HUES6 (cell line): ENCODE measurements around the gene BMP2K.
"Not testable (repeated sequence)": the region's sequence is repeated elsewhere in the genome, so short reads cannot be mapped to it uniquely, and the experiment has no call there.

Experiments used
- H3K27ac ChIP-seq: 2 replicates; pipeline ENCODE4 v1.7.0; 2013; ENCODE audit warnings: low read depth, mild to moderate bottlenecking, low read length, inconsistent platforms
- H3K27me3 ChIP-seq: 2 replicates; pipeline ENCODE4 v1.6.1; 2013; ENCODE audit warnings: low read length; ENCODE audit not compliant: control insufficient read depth, insufficient read depth
- H3K36me3 ChIP-seq: 2 replicates; pipeline ENCODE4 v1.6.1; 2013; ENCODE audit warnings: low read length; ENCODE audit not compliant: control insufficient read depth, insufficient read depth
- H3K4me1 ChIP-seq: 2 replicates; pipeline ENCODE4 v1.6.1; 2013; ENCODE audit warnings: low read length; ENCODE audit not compliant: control insufficient read depth, insufficient read depth
- H3K4me3 ChIP-seq: 2 replicates; pipeline ENCODE4 v1.5.1; 2013; ENCODE audit warnings: low read depth, low read length
- H3K9ac ChIP-seq: one replicate; pipeline ENCODE4 v1.6.1; 2013; ENCODE audit warnings: mild to moderate bottlenecking, low read length
- H3K9me3 ChIP-seq: 2 replicates; pipeline ENCODE4 v1.6.1; 2013; ENCODE audit warnings: low read depth, low read length; ENCODE audit not compliant: control insufficient read depth, insufficient read depth

BMP2K gene

DNA sequence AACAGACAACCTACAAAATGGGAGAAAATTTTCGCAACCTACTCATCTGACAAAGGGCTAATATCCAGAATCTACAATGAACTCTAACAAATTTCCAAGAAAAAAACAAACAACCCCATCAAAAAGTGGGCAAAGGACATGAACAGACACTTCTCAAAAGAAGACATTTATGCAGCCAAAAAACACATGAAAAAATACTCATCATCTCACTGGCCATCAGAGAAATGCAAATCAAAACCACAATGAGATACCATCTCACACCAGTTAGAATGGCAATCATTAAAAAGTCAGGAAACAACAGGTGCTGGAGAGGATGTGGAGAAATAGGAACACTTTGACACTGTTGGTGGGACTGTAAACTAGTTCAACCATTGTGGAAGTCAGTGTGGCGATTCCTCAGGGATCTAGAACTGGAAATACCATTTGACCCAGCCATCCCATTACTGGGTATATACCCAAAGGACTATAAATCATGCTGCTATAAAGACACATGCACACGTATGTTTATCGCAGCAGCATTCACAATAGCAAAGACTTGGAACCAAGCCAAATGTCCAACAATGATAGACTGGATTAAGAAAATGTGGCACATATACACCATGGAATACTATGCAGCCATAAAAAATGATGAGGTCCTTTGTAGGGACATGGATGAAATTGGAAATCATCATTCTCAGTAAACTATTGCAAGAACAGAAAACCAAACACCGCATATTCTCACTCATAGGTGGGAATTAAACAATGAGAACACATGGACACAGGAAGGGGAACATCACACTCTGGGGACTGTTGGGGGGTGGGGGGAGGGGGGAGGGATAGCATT is 19.7 kb downstream of the BMP2K start:
- not testable (repeated sequence) for H3K36me3 ChIP-seq, H3K27me3 ChIP-seq, H3K9me3 ChIP-seq, H3K4me3 ChIP-seq, H3K4me1 ChIP-seq, H3K27ac ChIP-seq, H3K9ac ChIP-seq

DNA sequence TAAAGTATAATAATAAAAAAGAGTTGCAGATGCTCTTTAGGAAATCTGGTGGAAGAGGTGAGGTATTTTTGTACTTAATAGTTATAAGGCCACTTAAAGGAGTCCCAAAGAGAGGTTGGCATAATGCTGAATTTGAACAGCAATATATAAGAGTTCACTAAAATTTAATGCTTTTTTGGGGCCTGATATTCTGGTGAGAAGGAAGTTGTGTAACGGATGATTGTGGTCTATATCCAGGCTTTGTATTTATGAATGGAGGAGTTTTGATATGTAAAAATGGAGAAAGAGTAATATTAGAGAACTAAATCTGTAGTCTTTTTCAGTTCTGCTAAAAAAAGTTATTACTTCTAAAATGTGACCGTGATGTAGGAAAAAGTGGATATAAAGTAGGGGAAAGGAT is 20.4 kb downstream of the BMP2K start:
- Histone ChIP-seq H3K27me3 (no peaks in the 10 kb centered on the region), H3K4me3 (no peak overlapping the region), H3K36me3 (peaks cover 4% of the 10 kb centered on the region; the same call in 1 of the 2 replicates), H3K9me3 (no peaks in the 10 kb centered on the region; the same call in 1 of the 2 replicates), H3K4me1 (no peaks in the 10 kb centered on the region), H3K9ac (no peak overlapping the region), H3K27ac (no peak overlapping the region)

DNA sequence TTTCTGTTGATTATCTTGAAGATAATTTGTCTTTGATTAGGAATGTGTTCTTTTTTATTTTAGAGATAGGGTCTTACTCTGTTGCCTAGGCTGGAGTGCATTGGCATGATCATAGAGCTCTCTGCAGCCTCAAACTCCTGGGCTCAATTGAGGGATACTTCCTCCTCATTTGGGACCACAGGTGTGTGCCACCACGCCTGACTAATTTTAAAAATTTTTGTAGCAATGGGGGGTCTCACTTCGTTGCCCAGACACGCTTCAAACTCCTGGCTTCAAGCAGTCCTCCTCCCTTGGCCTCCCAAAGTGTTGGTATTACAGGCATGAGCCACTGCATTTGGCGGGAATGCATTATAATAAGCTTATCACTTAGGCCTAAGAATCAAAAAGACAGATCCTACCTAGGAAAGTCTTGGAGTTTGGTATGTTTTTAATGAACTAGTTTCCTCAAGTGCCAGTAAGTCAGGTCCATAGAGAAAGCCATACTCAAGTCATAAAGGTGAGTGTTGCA is 21.7 kb downstream of the BMP2K start:
- H3K9ac ChIP-seq = no peak overlapping the region
- H3K4me3 ChIP-seq = no peak overlapping the region
- H3K27ac ChIP-seq = no peak overlapping the region
- no peaks in the 10 kb centered on the region for H3K4me1 ChIP-seq
- no peaks in the 10 kb centered on the region; the same call in 1 of the 2 replicates for H3K9me3 ChIP-seq
- peaks cover 4% of the 10 kb centered on the region; the same call in 1 of the 2 replicates for H3K36me3 ChIP-seq
- H3K27me3 ChIP-seq = no peaks in the 10 kb centered on the region

DNA sequence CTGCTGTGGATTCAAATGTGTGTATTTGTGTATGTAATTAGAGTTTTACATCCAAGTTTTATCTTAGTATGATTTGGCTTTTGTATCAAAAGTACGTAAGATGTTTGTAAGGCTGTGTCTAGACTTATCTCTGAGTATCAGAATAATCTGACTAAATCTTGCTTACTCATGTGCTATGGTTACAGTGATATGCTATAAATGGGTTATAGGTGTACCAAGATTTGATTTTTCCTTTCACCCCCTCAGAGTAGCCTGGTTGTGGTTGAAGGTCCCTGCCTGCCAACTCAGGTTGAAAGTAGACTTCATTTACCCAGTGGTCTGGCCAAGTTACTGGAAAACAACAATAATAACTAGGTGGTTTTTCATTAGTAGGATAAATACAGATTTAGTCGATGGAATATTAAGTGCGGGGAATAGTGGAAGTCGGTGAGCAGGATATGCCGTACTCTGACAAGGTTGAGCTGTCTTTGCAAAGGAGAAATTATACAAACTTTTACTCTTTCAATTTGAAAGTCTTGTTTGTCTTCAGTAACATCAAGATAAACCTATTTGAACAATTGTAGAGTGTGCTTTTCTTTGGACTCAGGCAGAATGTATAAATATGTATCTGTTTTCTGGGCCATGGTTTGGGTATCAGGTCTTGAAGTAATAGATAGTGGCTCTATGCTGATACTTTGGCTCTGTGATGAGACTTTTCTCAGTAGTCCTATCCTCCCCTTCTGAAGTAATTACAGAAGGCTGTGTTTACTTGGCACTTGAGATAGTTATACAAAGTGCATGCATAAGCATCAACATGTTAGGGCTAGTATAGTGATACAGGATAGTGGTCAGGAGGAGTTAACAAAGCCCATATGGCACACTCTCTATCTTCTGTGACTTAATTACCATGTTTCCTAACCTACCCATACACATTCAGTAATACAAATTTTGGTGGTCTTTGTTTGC is 23.7 kb downstream of the BMP2K start:
- Histone ChIP-seq H3K4me1 (no peaks in the 10 kb centered on the region), H3K9ac (no peak overlapping the region), H3K27me3 (no peaks in the 10 kb centered on the region), H3K9me3 (peaks cover 2% of the 10 kb centered on the region; the same call in 1 of the 2 replicates), H3K27ac (no peak overlapping the region), H3K4me3 (no peak overlapping the region), H3K36me3 (peaks cover 1% of the 10 kb centered on the region; the same call in 1 of the 2 replicates)

DNA sequence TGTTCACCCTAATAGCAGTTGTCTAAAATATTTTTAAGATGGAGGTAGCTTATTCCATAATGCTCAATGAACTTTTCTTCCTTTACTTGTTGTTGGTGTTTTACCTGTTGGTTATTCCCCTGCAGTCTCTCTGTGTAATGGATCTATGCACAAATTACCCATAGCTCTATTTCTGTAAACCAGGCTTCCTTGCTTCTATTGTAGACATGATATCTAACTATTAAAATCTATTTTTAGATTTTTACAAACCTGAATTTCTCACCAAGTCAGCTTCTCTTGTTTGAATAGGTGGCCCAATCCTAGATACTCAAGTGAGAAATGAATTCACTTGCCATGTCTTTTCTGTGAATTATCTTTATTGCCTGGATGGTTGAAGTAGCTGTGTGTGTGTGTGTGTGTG is 24.8 kb downstream of the BMP2K start:
- no peaks in the 10 kb centered on the region for H3K36me3 ChIP-seq
- H3K4me1 ChIP-seq = no peaks in the 10 kb centered on the region
- H3K27me3 ChIP-seq = no peaks in the 10 kb centered on the region
- H3K9me3 ChIP-seq = peaks cover 2% of the 10 kb centered on the region; the same call in 1 of the 2 replicates
- no peak overlapping the region for H3K4me3 ChIP-seq
- no peak overlapping the region for H3K27ac ChIP-seq
- no peak overlapping the region for H3K9ac ChIP-seq

DNA sequence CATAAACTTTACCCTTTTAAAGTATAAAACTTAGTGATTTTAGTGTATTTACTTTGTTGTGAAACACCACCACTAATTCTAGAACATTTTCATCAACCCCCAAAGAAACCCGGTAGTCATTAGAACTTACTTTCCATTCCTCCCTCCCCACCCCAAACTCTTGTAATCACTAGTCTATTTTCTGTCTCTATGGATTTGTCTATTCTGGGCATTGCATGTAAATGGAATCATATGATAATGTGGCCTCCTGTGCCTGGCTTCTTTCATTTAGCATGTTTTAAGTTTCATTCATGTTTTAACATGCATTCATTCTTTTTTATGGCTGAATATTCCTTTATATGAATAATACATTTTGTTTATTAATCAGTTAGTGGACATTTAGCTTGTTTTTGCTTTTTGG is 27.8 kb downstream of the BMP2K start:
- peaks cover 2% of the 10 kb centered on the region; the same call in 1 of the 2 replicates for H3K9me3 ChIP-seq
- no peak overlapping the region for H3K9ac ChIP-seq
- no peaks in the 10 kb centered on the region for H3K27me3 ChIP-seq
- H3K4me3 ChIP-seq = no peak overlapping the region
- H3K36me3 ChIP-seq = no peaks in the 10 kb centered on the region
- no peaks in the 10 kb centered on the region for H3K4me1 ChIP-seq
- no peak overlapping the region for H3K27ac ChIP-seq

DNA sequence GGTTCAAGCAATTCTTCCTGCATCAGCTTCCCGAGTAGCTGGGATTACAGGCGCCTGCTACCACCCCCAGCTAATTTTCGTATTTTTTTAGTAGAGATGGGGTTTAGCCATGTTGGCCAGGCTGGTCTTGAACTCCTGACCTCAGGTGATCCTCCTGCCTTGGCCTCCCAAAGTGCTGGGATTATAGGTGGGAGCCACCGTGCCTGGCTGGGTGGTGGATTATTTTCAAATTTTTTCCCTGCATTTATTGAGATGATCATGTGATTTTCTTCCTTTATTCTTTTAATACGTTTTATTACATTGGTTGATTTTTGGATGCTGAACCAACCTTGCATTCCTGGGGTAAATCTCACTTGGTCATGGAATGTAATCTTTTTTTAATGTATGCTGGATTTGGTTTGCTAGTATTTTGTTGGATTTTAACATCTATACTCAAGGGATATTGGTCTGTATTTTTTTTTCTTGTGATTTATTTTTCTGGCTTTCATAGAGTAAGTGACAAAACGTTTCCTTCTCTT is 30.9 kb downstream of the BMP2K start:
- Histone ChIP-seq H3K9ac (no peak overlapping the region), H3K9me3 (peaks cover 2% of the 10 kb centered on the region; the same call in 1 of the 2 replicates), H3K4me3 (no peak overlapping the region), H3K4me1 (peaks cover 14% of the 10 kb centered on the region), H3K27ac (no peak overlapping the region), H3K27me3 (no peaks in the 10 kb centered on the region), H3K36me3 (no peaks in the 10 kb centered on the region)

DNA sequence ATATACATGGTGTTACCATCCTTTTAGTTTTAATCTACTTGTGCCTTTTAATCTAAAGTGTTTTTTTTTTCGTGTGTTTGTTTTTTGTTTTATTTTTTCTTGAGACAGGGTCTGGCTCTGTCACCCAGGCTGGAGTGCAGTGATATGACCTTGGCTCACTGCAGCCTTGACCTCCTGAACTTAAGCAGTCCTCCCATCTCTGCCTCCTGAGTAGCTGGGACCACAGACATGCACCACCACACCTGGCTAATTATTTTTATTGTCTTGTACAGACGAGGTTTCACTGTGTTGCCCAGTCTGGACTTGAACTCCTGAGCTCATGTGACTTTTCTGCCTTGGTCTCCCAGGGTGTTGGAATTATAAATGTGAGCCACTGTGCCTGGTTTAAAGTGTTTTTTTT is 33.1 kb downstream of the BMP2K start:
- H3K4me1 ChIP-seq = peaks cover 14% of the 10 kb centered on the region
- H3K9ac ChIP-seq = no peak overlapping the region
- no peaks in the 10 kb centered on the region for H3K27me3 ChIP-seq
- no peak overlapping the region for H3K4me3 ChIP-seq
- H3K9me3 ChIP-seq = no peaks in the 10 kb centered on the region; the same call in 1 of the 2 replicates
- H3K36me3 ChIP-seq = no peaks in the 10 kb centered on the region
- H3K27ac ChIP-seq = no peak overlapping the region

DNA sequence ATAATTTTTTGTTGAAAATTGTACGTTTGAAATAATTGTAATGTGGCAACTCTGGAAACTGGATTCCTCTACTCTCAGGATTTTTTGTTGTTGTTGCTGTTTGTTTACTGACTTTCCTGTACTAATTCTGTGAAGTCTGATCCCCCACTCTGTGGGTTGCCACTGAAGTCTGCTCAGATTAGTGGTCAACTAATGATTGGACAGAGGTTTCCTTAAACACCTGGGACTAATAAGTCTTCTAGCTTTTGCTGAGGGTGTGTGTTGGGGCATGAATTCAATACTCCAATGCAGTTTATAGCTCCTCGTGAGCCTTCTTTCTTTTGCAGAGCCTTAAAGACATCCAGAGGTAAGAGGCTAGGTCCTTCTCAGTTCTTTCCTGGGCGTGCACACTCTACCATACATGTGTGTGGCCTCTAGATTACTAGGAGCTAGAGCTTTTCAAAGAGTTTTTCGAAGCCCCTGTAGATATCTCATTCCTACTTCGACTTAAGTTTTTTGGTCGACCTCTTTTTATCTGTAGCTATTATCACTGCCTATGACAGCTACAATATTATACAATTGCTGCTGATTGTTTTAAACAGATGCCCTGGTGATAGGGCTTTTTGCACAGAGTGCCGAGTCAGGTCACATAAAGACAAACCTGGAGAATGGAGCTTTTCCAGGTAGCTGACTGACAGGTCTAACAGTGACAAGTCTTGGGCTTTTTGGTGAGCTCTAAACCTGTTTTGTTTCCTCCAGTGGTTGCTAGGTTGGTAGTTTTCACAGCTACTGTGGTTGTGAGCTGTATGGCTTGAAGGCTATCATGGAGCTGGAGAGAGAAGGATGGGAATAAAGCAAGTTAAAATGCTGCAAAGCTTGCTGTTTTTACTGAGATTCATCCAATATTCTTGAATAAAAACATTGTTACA is 34.0 kb downstream of the BMP2K start:
- H3K9me3 ChIP-seq = no peaks in the 10 kb centered on the region
- no peak overlapping the region for H3K4me3 ChIP-seq
- peak overlapping the region; percentile 13; the same call in 1 of the 2 replicates for H3K27ac ChIP-seq
- peaks cover 14% of the 10 kb centered on the region for H3K4me1 ChIP-seq
- no peaks in the 10 kb centered on the region for H3K36me3 ChIP-seq
- H3K27me3 ChIP-seq = no peaks in the 10 kb centered on the region
- no peak overlapping the region for H3K9ac ChIP-seq

DNA sequence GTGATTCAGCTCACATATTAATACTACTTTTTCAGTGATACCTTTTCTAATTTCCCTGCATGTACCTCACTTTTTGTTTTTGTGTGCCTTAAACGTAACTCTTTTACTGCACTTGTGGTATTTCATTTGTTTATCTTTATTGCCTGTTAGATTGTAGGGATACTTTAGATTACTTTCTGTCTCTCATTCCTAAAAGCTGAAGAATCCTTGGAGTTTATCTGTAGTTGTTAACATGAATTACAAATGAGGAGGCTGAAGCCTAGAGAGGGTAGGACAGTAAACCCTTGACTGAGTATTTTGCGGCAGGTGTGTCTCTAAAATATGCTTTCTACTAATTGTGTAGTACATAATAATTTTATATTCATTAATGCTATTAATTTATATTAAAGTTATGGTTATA is 34.9 kb downstream of the BMP2K start:
- Histone ChIP-seq H3K27me3 (no peaks in the 10 kb centered on the region), H3K9ac (no peak overlapping the region), H3K36me3 (no peaks in the 10 kb centered on the region), H3K4me3 (no peak overlapping the region), H3K4me1 (peaks cover 14% of the 10 kb centered on the region), H3K9me3 (no peaks in the 10 kb centered on the region), H3K27ac (peak overlapping the region; percentile 13; the same call in 1 of the 2 replicates)
